ENCODE results near the gene TMEM178A.

Gene TMEM178A

DNA sequence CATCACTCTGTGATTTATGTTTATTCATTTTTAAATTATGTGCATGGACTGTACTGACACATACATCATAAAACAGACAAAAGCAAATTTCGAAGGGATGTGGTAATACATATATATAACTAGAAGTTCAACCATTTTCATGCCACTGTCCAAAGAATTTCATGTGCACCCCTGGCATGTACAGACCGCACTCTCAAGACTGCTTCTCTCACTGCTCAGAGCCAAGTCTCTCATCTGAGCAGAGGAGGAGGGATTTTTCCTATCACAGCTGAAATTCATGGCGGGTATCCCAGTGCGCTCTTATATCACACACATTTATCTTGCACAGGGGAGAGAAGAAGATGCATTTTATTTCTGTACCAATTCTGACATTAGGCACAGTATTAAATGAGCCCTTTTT lies 5.9 kb downstream of the TMEM178A start:
- H3K27ac ChIP-seq: no peak overlapping the region
- no peak for DNase-seq (ENCODE audit: low read depth, low spot score)

DNA sequence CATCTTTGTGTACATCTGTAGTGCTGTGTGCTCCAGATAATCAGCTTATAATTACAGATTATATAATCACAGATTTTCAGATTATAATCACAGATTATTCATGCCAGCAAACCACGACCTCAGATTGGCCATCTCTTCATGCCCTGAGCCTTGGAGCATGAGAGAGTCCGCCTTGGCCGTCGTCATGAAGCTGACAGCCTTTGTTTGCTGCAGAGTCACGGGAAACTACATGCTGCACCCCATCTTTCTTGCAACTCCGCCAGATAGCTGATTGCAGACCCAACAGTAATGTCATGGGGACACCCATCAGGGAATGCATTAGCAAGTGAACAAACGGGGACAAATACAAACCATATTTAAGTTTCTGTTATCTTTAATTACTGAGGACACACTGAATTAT lies 7.3 kb downstream of the TMEM178A start:
- DNase-seq (ENCODE audit: low read depth, low spot score): no peak
- no peak overlapping the region for H3K27ac ChIP-seq

DNA sequence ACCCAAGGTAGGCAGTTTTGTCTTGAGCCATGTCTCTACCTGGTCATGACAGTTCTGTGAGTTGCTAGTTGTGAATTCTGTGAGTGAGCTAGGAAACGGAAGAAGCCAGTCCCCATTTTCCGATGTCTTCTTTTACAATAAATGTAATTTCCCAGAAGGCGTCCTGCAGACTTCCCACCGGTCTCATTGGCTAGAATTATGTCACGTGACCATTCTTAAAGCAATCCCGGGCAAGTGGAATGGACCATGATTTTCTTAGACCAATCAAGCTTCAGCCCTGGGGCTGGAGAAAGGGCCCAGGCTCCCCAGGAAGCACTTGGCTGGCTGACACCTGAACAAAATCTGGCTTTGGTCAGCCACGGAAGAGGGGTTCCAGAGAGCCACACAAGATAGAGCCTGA lies 10.6 kb downstream of the TMEM178A start:
- no peak for DNase-seq (ENCODE audit: low read depth, low spot score)
- H3K27ac ChIP-seq: no peak overlapping the region

DNA sequence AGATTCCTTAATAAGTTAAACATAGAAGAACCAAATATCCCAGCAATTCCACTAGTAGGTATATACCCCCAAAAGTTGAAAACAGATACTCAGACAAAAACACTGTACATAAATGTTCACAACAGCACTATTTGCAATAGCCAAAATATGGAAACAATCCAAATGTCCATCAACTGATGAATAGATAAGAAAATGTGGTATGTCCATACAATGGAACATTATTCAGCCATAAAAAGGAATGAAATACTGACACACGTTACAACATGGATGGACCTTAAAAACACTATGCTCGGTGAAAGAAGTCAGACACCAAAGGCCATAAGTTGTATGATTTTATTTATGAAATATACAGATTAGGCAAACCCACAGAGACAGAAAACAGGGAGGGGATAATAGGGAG lies 12.5 kb downstream of the TMEM178A start:
- H3K27ac ChIP-seq: no peak overlapping the region
- DNase-seq (ENCODE audit: low read depth, low spot score): no peak

DNA sequence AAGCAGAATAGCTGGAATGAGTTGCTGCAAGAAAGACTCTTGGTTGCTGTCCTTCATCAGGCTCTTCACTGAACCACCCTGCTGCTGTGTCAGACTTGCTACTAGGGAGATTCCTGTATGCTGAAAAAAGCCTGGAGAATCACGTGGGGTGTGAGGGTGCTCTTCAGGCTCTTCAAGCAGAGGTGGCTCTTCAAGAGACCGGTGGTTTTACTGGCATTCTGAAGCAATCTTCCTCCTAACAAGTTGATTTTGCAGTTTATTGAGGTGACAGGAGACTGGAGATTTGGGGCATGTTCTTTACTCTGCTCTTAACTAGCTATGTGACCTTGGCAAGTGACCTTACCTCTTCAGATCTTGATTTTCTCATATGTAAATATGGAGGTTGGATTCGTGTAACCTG lies 14.1 kb downstream of the TMEM178A start:
- no peak for DNase-seq (ENCODE audit: low read depth, low spot score)
- H3K27ac ChIP-seq: no peak overlapping the region

DNA sequence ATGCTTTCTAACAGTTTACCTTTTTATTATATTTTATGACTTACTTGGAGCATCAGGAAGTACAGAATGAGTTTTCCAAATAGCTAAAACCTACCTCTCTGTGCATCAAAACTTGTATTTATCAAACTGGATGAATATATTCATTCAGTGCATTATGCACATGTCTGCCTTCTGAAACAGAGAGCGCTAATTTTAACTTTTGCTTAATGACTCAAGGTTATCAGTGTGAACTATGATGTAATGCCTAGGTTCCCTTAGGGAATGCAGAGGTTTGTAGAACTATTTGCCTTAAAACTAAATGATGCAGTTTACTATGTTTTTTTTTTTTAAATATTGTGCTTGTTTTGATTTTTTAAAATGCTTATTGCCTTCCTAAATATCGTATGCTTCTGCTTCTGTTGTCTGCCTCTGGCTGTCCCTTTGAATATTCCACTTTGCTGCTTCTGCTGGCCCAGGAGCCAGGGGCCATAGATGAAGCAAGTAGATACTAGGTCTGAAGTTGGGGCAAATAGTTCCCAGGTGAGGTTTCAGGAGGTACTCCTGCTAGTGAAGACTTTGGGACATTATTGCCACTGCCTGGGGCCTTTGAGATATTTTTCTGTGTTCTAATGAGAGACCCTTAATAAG lies 16.5 kb downstream of the TMEM178A start:
- DNase-seq (ENCODE audit: low read depth, low spot score): no peak
- H3K27ac ChIP-seq: no peak overlapping the region

DNA sequence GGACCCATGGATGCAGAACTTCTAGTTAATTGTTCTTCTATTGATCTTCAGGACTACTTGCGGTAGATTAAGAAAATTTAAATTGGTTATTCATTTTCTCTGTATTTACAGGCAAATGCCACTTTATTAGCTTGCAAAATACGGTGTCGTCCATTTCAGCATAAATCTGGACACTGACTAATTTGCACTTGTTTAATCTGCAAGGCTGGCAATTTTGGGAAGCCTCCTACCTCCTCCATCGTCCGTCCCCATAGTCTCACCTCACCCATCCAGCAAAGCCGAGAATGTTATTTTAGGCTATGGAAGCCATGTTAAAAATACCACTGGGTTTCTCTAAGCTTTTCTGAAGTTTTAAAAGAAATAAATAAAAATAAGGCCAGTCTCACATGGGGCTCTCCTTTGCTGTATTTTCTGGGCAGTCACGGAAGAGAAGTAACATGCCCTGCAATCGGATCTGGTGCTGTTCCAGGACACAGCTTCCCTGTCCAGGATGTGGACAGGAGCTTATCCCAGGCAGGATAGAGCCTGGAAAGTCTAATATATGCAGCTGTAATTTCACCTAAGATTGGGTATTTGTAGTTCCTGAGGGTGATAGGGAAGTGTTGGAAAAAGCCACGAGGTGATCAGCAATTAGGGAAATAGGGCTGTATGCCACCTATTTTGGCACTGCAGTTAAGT lies 17.4 kb downstream of the TMEM178A start:
- DNase-seq (ENCODE audit: low read depth, low spot score): no peak
- no peak overlapping the region for H3K27ac ChIP-seq

DNA sequence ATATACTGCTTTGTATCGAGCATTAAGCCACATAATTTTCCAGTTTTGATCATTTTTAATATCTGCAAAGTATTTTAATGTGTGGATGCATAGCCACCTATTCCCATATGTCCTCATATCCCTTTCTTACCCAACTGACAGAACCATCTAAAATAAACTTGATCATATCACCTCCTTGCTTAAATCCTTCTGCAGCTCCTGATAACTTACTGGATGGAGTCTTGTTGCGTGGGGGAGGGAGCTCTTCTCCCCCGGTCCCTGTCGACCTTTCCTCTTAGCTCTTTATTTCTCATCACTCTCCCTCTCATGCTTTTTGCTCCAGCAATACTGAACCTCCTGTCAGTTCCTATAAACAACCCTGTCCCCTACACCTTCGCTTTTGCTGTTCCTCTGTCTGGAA lies 18.7 kb downstream of the TMEM178A start:
- DNase-seq (ENCODE audit: low read depth, low spot score): no peak
- H3K27ac ChIP-seq: no peak overlapping the region

DNA sequence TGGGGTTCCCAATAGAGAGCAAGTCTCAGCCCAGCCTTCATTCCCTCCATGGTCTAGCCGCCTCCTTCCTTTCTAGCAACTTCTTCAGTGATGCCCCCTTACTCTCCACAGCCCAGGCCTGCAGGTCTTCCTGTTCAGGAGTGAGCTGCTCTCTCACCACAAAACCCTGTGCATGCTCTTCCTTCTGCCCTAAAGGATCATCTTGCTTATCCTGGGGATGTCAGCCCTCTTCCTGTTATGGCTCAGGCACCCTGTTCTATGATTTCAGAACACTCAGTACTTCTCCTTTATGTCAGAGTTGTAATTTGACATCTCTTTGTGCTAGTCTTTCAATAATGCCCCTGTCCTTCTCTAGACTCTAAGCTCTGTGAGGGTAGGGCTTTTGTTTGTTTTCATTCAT lies 19.4 kb downstream of the TMEM178A start:
- H3K27ac ChIP-seq: no peak overlapping the region
- DNase-seq (ENCODE audit: low read depth, low spot score): no peak

DNA sequence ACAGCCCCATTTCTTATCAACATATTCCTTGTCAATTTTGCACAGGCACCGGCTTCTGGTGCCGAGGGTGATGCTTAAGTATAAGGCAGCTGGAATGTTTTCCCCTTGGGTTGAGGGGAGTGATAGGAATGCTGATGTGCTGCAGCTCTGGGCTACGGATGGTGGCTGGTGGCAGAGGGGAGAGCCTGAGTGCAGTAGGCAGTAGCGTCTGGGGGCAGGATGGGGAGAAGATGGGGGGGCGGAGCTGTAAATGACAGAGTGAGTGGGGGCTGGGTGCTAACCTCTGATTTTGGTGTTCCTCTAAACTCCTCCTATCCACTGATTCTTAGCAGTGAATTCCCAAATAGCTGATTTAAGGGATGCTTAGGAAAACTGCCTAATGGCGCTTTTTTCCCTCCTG lies 20.7 kb downstream of the TMEM178A start:
- no peak overlapping the region for H3K27ac ChIP-seq
- DNase-seq (ENCODE audit: low read depth, low spot score): no peak

DNA sequence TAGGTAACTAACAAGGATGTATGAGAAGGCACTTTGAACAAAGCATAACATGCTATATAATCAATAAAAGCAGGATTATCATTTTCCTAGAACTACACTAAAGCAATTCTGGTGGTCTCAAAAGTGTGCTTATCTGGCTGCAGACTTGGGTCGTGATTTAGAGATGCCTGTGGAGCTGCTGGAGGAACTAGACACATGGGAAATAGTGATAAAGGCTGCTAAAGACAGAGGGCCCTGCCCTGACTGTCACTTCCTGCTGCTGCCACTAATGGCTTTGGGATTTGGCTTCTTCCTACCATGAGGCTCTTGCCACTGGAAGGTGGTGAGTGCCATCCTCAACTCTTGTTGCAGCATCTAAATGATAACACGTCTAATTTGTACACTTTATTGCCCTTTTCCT lies 22.5 kb downstream of the TMEM178A start:
- H3K27ac ChIP-seq: no peak overlapping the region
- DNase-seq (ENCODE audit: low read depth, low spot score): no peak

DNA sequence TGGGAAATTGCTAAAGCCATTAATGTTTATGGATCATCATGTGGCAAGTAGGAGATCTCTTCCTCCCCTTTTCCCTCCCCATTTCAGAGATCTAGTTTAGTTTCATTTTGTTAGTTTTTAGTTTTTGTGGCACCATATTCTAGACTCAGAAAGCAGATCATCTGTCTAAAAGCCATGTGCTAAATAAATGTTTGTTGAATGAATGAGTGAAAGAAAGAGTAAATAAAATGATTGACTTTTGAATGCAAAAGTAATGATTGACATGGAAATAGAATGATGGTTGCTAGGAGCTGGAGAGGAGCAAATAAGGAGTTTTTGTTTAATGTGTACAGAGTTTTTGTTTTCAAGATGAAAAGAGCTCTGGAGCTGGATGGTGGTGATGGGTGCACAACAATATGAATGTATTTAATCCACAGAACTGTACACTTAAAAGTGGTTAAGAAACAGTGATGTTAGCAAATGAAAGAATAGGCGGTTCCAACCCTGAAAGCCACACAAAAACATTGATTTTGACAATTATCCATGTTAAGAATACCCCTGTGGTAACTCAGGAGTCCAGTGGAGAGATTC lies 23.6 kb downstream of the TMEM178A start:
- no peak overlapping the region for H3K27ac ChIP-seq
- no peak for DNase-seq (ENCODE audit: low read depth, low spot score)

DNA sequence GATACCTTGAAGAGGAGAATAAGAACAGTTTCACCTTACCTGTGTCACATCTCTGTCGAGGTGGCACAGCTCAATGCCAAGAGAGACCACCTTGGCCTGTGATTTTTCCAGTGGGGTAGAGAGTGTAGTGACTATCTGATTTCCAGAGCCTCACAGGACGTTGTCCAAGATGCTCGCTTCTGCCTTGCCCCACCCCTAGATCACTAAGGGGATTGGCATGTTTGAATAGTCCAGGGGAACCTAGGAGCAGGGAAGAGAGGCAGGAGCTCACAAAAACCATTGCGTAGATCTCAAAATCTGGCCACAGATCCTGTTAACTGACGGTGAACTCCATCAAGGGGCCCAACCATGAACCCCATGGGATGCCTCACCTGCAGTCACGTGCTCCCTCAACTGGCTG lies 24.2 kb downstream of the TMEM178A start:
- DNase-seq (ENCODE audit: low read depth, low spot score): no peak
- no peak overlapping the region for H3K27ac ChIP-seq

DNA sequence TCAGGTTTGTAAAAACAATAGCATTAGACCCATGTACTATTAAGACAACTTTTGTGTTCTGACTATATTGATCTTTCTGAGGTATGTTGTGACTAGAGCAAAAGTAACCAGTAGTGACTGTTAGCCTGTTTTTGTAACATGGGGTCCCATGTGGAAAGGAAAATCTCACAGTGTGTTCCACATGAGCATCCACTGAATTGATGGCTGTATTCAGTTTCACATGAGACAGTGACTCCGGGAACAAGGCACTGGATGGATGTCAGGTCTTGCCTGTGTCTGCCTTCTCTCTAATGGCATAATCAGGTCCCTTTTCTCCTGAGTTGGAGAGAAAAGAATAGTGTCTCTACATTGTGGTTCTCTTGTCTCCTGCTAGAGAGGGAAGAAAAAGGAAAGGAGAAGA lies 27.5 kb downstream of the TMEM178A start:
- H3K27ac ChIP-seq: no peak overlapping the region
- no peak for DNase-seq (ENCODE audit: low read depth, low spot score)

DNA sequence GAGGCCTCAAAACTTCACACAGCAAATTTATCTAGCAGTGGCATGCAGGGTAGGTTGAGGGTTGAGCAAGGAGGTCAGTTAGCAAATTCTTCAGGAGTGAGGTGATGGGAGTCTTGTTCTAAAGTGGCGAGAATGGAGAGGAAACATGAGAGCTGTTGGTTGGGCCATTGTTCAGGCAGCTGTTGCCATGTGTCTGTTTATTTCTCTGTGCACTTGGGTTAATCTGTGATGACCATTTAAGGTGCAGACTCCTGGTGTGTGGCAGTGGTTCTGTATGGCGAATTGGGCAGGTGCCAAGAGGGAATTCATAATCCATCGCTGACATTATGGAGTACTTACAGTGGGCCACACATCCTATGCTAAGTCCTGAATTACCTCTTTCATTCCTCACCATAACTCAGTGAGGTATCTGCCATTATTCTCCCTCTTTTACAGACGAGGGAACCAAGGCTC lies 30.4 kb downstream of the TMEM178A start:
- H3K27ac ChIP-seq: no peak overlapping the region
- DNase-seq (ENCODE audit: low read depth, low spot score): no peak

DNA sequence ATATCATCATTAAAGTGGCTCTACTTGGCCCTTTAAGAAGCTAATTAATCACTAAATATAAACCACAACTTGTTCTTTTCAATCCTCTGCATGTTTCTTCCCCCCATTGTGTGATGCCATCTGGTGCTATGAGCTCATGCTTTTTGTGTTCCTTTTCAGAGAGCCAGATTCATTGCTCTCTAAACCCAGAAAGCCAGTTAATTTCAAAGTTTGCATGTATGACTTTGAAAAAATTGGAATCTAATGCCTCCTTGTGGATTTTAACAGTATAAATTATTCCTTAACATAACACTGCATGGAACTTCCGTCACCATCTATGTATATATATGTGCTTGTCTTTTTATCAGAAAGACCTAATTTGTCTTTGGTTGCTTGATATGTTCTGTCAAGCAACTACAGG lies 31.1 kb downstream of the TMEM178A start:
- H3K27ac ChIP-seq: no peak overlapping the region
- DNase-seq (ENCODE audit: low read depth, low spot score): peak; percentile 20

DNA sequence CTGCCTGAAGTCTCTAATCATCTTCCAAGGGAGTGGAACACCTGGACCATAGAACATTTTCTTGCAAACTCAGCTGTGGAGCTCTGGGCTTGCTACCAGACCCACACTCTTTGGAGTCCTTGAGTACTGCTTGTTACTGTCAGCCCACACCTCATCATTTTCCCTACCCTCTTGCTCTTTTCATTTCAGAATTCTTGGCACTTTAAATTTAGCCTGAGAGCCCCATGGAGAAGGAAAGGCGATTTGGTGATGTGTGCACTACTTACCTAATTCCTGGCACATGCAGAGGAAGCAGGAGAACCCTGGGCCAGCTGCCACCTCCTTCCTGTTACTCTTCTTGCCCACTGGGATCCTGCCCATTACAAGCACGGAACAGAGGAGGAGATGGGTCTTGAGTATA lies 31.7 kb downstream of the TMEM178A start:
- no peak for DNase-seq (ENCODE audit: low read depth, low spot score)
- no peak overlapping the region for H3K27ac ChIP-seq

DNA sequence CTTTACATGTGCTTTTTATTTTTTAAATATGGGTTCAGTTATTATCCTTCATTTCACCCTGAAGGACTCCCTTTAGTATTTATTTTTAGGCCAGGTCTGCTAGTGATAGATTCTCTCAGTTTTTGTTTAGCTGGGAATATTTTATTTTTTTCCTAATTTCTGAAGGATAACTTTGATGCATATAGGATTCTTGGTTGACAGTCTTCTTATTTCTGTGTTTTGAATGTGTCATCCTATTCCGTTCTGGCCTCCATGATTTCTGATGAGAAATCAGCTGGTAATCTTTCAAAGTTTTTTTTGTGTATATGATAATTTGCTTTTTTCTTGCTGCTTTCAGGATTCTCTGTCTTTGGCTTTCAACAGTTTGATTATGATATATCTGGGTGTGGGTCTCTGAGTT lies 35.4 kb downstream of the TMEM178A start:
- no peak for DNase-seq (ENCODE audit: low read depth, low spot score)
- H3K27ac ChIP-seq: no peak overlapping the region

DNA sequence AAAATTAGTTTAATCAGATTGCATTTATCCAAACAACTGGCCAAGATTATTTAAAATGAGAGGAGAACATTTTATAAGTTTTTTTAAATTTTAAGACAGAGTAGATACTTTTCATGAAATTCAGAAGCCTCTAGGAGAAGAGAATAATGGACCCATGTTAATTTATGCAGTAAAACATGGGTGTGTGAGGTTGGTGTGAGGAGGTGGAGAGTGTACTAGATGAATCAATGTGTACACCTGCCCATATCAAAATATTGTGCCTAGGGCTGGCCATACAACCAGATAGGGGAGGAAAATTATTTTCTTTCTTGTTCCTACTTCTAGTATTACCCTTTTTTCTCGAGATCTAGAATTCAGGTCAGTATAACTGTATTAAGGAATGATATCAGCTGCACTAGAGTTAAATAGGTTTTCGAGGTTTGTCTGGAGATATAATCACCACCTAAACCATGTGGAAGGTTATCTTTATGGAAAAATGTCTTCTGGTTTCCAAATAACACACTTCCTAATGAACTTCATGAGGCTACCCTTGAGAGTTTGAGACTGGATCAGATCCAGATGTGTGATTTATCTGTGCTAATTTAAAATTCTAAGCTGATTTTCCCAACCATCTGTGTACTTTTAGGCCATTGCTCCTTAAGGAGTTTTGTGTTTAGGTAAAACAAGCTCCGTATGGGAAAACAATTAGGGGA lies 37.6 kb downstream of the TMEM178A start:
- no peak overlapping the region for H3K27ac ChIP-seq
- no peak for DNase-seq (ENCODE audit: low read depth, low spot score)

DNA sequence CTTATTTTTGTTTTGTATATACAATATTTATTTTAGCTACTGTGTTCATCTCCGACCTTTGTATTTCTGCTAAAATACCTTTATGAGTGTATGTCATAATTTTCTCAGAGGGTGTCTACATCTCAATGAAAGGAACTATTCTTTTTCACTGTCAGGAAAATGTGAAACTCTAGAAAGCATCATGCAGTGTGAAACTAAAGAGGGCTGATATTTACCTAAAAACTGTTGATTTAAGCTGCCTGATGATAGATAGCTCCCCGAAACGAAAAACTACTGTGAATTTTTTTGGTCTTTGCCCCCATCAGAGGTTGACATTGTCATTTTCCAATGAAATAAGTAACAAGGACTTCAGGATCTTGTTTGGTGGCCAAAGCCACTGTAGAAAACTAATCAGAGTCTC lies 38.8 kb downstream of the TMEM178A start:
- H3K27ac ChIP-seq: no peak overlapping the region
- DNase-seq (ENCODE audit: low read depth, low spot score): no peak

DNA sequence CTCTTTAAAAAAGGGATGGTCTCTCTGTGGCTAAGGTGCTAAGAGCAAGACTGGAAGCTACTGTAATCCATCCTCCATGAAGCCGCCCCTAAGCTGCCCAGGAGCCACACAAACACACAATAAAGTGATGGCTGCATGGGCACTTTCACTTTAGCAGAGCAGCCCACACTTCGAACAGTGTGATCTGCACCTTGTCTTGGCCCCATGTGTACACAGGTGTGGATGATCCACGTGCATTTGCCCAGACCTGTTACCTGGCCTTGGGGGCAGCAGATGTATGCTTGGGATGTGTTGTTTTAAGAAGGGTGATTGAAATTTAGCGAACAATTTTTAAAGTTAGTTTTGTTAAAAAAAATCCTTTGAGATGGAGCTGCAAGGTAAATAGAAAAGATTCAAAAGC lies 39.9 kb downstream of the TMEM178A start:
- no peak overlapping the region for H3K27ac ChIP-seq
- DNase-seq (ENCODE audit: low read depth, low spot score): no peak

All from epithelial cell of prostate (primary cell).